Left lobe of liver (tissue), 1 donor: Measurements from ENCODE around the gene MTCP1. TPM values are rescaled to one million over a fixed set of nuclear protein-coding genes. Genes with fewer than 3 reads are reported as not detected.

Experiments used
- total RNA-seq: library from RNA; stranded (reverse); gene quantifications from one replicate; pipeline ENCODE4 v1.2.1, GENCODE V29; 2021
- donor health status: DM: no; HTN: yes; CAD: no.

Gene MTCP1
- total RNA-seq, 1 donor from 2014 or later: 15.2 TPM

Other genes with a start within 250 kb of the MTCP1 start
- gene SMIM9, start 236.5 kb downstream of the MTCP1 start, total RNA-seq: not detected
- 17.3 TPM for gene F8A1, start 184.8 kb downstream of the MTCP1 start, total RNA-seq
- gene F8, start 48.4 kb downstream of the MTCP1 start, total RNA-seq: 22.6 TPM
- gene FUNDC2, start 44.3 kb downstream of the MTCP1 start, total RNA-seq: 26.9 TPM
- 8.3 TPM for gene CMC4, start within 50 bp of the MTCP1 start, total RNA-seq
- 9.5 TPM for gene BRCC3, start 372 bp upstream of the MTCP1 start, total RNA-seq
- 15.3 TPM for gene VBP1, start 145.3 kb upstream of the MTCP1 start, total RNA-seq
- gene RAB39B, start 193.4 kb upstream of the MTCP1 start, total RNA-seq: 0.10 TPM